HG03565 (cell line): ENCODE data around the gene ATR.
"Not testable (repeated sequence)": the region's sequence is repeated elsewhere in the genome, so short reads cannot be mapped to it uniquely, and the experiment has no call there.

ENCODE experiments used
- ATAC-seq: cut with Tn5 transposase; IDR thresholded peaks from one replicate; pipeline ENCODE4 v1.9.1; 2021; ENCODE audit warnings: mild to moderate bottlenecking, moderate library complexity; ENCODE audit not compliant: unreplicated experiment

Gene ATR

GRCh38 chr3:142459096-142459495 is 119.4 kb downstream of the ATR start:
- ATAC-seq, result no peak

GRCh38 chr3:142450881-142451280 is 127.7 kb downstream of the ATR start:
- no peak for ATAC-seq

GRCh38 chr3:142450189-142450588 is 128.3 kb downstream of the ATR start:
- ATAC-seq, result no peak

GRCh38 chr3:142447852-142448823 is 130.4 kb downstream of the ATR start, which contains the start of gene XRN1:
Gene XRN1 (minus strand): TSS chr3:142448037. CDS start chr3:142447944, 93 bp downstream.
- peak; percentile 73 for ATAC-seq

GRCh38 chr3:142447301-142447851 is 131.2 kb downstream of the ATR start:
- ATAC-seq, result peak; percentile 4

- peak; percentile 55 for ATAC-seq
These were observed 132.7 kb downstream of the ATR start for GRCh38 chr3:142445816-142446254.

GRCh38 chr3:142444343-142444742 is 134.2 kb downstream of the ATR start:
- no peak for ATAC-seq

- ATAC-seq, result not testable (repeated sequence)
These were observed 135.5 kb downstream of the ATR start for GRCh38 chr3:142443060-142443459.

GRCh38 chr3:142439499-142440220 is 138.9 kb downstream of the ATR start:
- ATAC-seq, result not testable (repeated sequence)

GRCh38 chr3:142438096-142438495 is 140.4 kb downstream of the ATR start:
- ATAC-seq, result not testable (repeated sequence)

GRCh38 chr3:142436951-142437585 is 141.5 kb downstream of the ATR start:
- ATAC-seq, result no peak

GRCh38 chr3:142434503-142434902 is 144.0 kb downstream of the ATR start:
- no peak for ATAC-seq

GRCh38 chr3:142433110-142433509 is 145.4 kb downstream of the ATR start:
- no peak for ATAC-seq

GRCh38 chr3:142429582-142429981 is 149.0 kb downstream of the ATR start:
- ATAC-seq, result no peak

- no peak for ATAC-seq
These were observed 153.8 kb downstream of the ATR start for GRCh38 chr3:142424754-142425153.

- ATAC-seq, result no peak
These were observed 159.5 kb downstream of the ATR start for GRCh38 chr3:142418926-142419592.

GRCh38 chr3:142417302-142417701 is 161.2 kb downstream of the ATR start:
- no peak for ATAC-seq

- ATAC-seq, result not testable (repeated sequence)
These were observed 178.0 kb downstream of the ATR start for GRCh38 chr3:142400537-142400936.
